ENCODE measurements around the gene BMP8B. TPM values are rescaled to one million over a fixed set of nuclear protein-coding genes. Genes with fewer than 3 reads are reported as not detected.
"Not testable (repeated sequence)": the region's sequence is repeated elsewhere in the genome, so short reads cannot be mapped to it uniquely, and the experiment has no call there.

Gene BMP8B
- 0.02 and 1.2 TPM in 2 replicates for total RNA-seq (2014; rRNA removed; shearing (Covaris generic); ENCODE audit: low replicate concordance)

- no peaks in the 10 kb centered on the region for H3K27me3 ChIP-seq
- H3K9me3 ChIP-seq, result no peaks in the 10 kb centered on the region
- no peaks in the 10 kb centered on the region for H3K36me3 ChIP-seq
- peak within 1 kb of the TSS; percentile 46 for H3K4me3 ChIP-seq
- DNase-seq, result peak; percentile 75
These were observed at the start of gene BMP8B for GRCh38 chr1:39788758-39789570. Gene BMP8B (minus strand): TSS chr1:39788865. CDS start chr1:39788485, 380 bp downstream.

GRCh38 chr1:39836595-39837110 lies 48.0 kb upstream of the BMP8B start:
- H3K9me3 ChIP-seq, result no peaks in the 10 kb centered on the region
- DNase-seq, result no peak
- no peak overlapping the region for H3K4me3 ChIP-seq
- no peaks in the 10 kb centered on the region for H3K27me3 ChIP-seq
- peaks cover 34% of the 10 kb centered on the region for H3K36me3 ChIP-seq

GRCh38 chr1:39835935-39836594 lies 47.4 kb upstream of the BMP8B start:
- DNase-seq, result no peak
- no peaks in the 10 kb centered on the region for H3K9me3 ChIP-seq
- no peaks in the 10 kb centered on the region for H3K27me3 ChIP-seq
- H3K4me3 ChIP-seq, result no peak overlapping the region
- peaks cover 28% of the 10 kb centered on the region for H3K36me3 ChIP-seq

- DNase-seq, result no peak
- no peak overlapping the region for H3K4me3 ChIP-seq
- H3K36me3 ChIP-seq, result peaks cover 19% of the 10 kb centered on the region
- no peaks in the 10 kb centered on the region for H3K9me3 ChIP-seq
- H3K27me3 ChIP-seq, result no peaks in the 10 kb centered on the region
These were observed 46.4 kb upstream of the BMP8B start for GRCh38 chr1:39835110-39835509.

- Histone ChIP-seq H3K9me3 (no peaks in the 10 kb centered on the region), H3K27me3 (no peaks in the 10 kb centered on the region), H3K4me3 (no peak overlapping the region), H3K36me3 (peaks cover 6% of the 10 kb centered on the region)
- DNase-seq, result no peak
These were observed 45.1 kb upstream of the BMP8B start for GRCh38 chr1:39833621-39834385.

GRCh38 chr1:39833121-39833520 lies 44.5 kb upstream of the BMP8B start:
- H3K9me3 ChIP-seq, result no peaks in the 10 kb centered on the region
- H3K27me3 ChIP-seq, result no peaks in the 10 kb centered on the region
- no peak for DNase-seq
- no peak overlapping the region for H3K4me3 ChIP-seq
- H3K36me3 ChIP-seq, result peaks cover 2% of the 10 kb centered on the region

- Histone ChIP-seq H3K36me3 (no peaks in the 10 kb centered on the region; the same call in 1 of the 2 replicates), H3K9me3 (no peaks in the 10 kb centered on the region), H3K27me3 (no peaks in the 10 kb centered on the region), H3K4me3 (no peak overlapping the region)
- DNase-seq, result no peak
These were observed 43.6 kb upstream of the BMP8B start for GRCh38 chr1:39832294-39832693.

- Histone ChIP-seq H3K9me3 (no peaks in the 10 kb centered on the region), H3K27me3 (no peaks in the 10 kb centered on the region), H3K36me3 (no peaks in the 10 kb centered on the region), H3K4me3 (no peak overlapping the region)
- no peak for DNase-seq
These were observed 41.3 kb upstream of the BMP8B start for GRCh38 chr1:39829791-39830533.

- no peak for DNase-seq
- Histone ChIP-seq H3K36me3 (no peaks in the 10 kb centered on the region), H3K9me3 (no peaks in the 10 kb centered on the region), H3K27me3 (no peaks in the 10 kb centered on the region), H3K4me3 (no peak overlapping the region)
These were observed 40.1 kb upstream of the BMP8B start for GRCh38 chr1:39828734-39829133.

- DNase-seq, H3K4me3 ChIP-seq: not testable (repeated sequence)
These were observed 39.6 kb upstream of the BMP8B start for GRCh38 chr1:39828255-39828654.

GRCh38 chr1:39827201-39827600 lies 38.5 kb upstream of the BMP8B start:
- DNase-seq, result no peak
- no peak overlapping the region for H3K4me3 ChIP-seq
- H3K9me3 ChIP-seq, result no peaks in the 10 kb centered on the region
- H3K36me3 ChIP-seq, result no peaks in the 10 kb centered on the region
- no peaks in the 10 kb centered on the region for H3K27me3 ChIP-seq

More at GRCh38 chr1:39828255-39828654, 39.6 kb upstream of the BMP8B start:
- not testable (repeated sequence) for H3K27me3 ChIP-seq, H3K9me3 ChIP-seq, H3K36me3 ChIP-seq

GRCh38 chr1:39826583-39826982 lies 37.9 kb upstream of the BMP8B start:
- Histone ChIP-seq H3K9me3 (no peaks in the 10 kb centered on the region), H3K27me3 (no peaks in the 10 kb centered on the region), H3K36me3 (no peaks in the 10 kb centered on the region), H3K4me3 (no peak overlapping the region)
- no peak for DNase-seq

- Histone ChIP-seq H3K27me3 (no peaks in the 10 kb centered on the region), H3K9me3 (no peaks in the 10 kb centered on the region), H3K4me3 (no peak overlapping the region), H3K36me3 (no peaks in the 10 kb centered on the region)
- no peak for DNase-seq
These were observed 36.8 kb upstream of the BMP8B start for GRCh38 chr1:39825432-39825941.

GRCh38 chr1:39823450-39823849 lies 34.8 kb upstream of the BMP8B start:
- not testable (repeated sequence) for H3K4me3 ChIP-seq, DNase-seq, H3K36me3 ChIP-seq, H3K27me3 ChIP-seq, H3K9me3 ChIP-seq

GRCh38 chr1:39822146-39822545 lies 33.5 kb upstream of the BMP8B start:
- H3K27me3 ChIP-seq, result no peaks in the 10 kb centered on the region
- no peak for DNase-seq
- no peaks in the 10 kb centered on the region for H3K9me3 ChIP-seq
- no peak overlapping the region for H3K4me3 ChIP-seq
- no peaks in the 10 kb centered on the region for H3K36me3 ChIP-seq

- Histone ChIP-seq H3K36me3 (no peaks in the 10 kb centered on the region), H3K27me3 (no peaks in the 10 kb centered on the region), H3K4me3 (no peak overlapping the region), H3K9me3 (no peaks in the 10 kb centered on the region)
- DNase-seq, result no peak
These were observed 30.6 kb upstream of the BMP8B start for GRCh38 chr1:39819091-39819812.
